NCI-H345 treated with DMSO at 0.1 percent for 48 hours (cell line): ENCODE data around the gene CTSZ.
"Not testable (repeated sequence)": the region's sequence is repeated elsewhere in the genome, so short reads cannot be mapped to it uniquely, and the experiment has no call there.

ENCODE experiments used
- DNase-seq: peaks from one replicate; lab custom pipeline; 2025; ENCODE audit not compliant: unreplicated experiment; lab: John Stamatoyannopoulos, UW

Gene CTSZ

DNA sequence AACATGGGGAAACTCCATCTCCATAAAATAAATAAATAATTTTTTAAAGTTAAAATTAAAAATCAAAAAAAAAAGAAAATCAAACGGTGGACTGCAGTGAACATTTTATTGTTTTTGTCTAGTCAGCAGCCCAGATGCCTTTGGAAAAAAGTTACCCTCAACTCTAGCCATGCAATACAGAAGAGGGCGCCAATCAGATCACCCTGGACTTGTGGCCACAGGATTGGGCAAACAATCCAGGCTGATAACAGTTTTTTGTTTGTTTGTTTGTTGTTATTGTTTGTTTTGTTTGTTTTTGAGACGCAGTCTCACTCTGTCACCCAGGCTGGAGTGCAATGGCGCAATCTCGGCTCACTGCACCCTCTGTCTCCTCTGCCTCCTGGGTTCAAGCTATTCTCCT lies 56.5 kb downstream of the CTSZ start:
- no peak for DNase-seq

DNA sequence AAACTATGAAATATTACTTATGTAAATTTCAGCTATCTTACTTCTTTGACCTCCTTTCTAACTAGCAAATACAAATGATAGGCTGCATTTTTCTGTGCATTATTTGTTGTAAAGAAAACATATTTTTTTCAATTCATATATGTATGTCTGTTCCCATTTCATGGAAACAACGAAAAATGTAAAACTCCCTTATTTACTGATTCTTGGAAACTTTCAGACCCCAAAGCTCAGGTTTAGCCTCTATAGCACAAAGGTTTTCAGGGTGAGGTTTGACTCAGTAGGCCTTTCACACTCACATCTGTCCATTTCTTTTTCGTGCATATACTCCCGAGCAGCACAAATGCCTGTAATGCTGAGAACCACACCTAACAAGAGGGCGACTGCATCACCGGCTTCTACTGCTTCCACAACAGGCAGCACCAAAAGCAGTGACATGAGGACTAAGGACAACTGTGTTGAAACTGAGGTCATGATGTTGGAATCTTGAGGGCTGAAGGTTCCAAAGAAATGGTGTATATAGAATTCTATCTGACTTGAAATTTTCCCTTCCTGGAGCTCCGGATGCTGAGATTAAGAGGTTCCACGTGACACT lies 59.2 kb downstream of the CTSZ start:
- not testable (repeated sequence) for DNase-seq

DNA sequence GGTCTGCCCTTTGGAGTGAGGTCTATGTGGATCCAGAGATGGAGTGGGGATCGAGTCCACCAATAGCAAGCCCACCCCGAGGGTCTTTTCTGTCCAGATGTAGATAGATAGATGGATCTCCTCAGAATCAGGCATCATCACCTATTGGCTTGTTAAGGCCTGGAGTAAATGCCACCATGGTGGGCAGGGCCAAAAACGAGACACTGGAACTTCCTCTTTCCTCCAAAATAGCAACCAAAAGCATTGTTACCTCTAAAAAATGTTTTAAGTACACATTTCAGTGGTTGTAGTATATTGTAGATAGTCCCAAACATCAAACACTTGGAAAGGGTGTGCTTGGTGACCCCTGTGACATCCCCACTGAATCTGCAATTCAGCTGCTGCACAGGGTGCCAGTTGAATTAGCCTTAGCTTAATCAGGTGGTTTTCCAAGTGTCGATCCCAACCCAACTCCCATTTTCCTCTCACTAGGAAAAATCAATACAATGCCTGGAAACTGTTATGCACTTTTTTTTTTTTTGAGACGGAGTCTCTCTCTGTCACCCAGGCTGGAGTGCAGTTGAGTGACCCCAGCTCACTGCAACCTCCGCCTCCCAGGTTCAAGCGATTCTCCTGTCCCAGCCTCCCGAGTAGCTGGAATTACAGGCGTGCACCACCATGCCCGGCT lies 61.0 kb downstream of the CTSZ start:
- DNase-seq: no peak
